Adrenal gland (tissue), 5 donors: Measurements from ENCODE around the gene SH3PXD2B.

ENCODE experiments used
- POLR2A ChIP-seq, 2 donors: fragments of 450-650 bp; IDR thresholded peaks; one replicate each; pipeline ENCODE4 v1.6.1; 2017; ENCODE audit warnings: antibody characterized with exemption in 2 of 2, mild to moderate bottlenecking in 2 of 2, moderate library complexity in 1 of 2
- TF ChIP-seq, protein P1 (sequence below), 6 experiments: fragments of 450-650 bp in 4 of 6; fragments of 200-600 bp in 2 of 6; sonication (generic) in 1 of 6; IDR thresholded peaks; 1 replicate in 5 of 6; 2 replicates in 1 of 6; pipeline versions ENCODE4 v1.5.1 to v1.8.0; 2016 to 2021; ENCODE audit warnings: antibody characterized with exemption in 6 of 6, mild to moderate bottlenecking in 2 of 6, moderate library complexity in 1 of 6
- donor health status: DM: no; HTN: no; CAD: no.

DNA sequence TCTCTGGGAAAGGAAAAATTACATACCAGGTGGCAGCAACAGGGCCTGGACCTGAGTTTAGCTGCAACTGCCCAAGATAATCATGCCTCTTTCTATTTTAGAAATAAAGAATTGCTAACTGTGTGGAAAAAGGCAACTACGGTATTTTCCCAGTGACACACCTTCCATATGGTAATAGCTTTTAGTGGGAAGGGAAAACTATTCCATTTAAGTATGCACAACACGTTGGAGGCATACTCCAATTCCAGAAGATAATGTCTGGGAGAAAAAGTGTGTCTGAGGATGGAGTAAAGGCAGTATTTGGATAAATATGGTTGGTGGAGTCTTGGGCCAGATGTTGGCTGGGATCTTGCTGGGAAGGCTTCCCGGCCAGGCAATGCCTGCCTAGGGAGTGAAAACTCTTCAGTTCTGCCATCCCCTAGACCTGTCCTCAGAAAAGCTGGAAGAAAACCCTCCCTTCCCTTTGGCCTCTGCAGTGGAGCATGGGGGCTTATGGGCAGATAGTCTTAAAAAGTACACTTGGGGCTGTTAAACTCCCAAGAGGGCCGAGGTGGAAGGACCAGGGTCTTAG is 40.6 kb downstream of the SH3PXD2B start:
- TF ChIP-seq, protein P1, sequence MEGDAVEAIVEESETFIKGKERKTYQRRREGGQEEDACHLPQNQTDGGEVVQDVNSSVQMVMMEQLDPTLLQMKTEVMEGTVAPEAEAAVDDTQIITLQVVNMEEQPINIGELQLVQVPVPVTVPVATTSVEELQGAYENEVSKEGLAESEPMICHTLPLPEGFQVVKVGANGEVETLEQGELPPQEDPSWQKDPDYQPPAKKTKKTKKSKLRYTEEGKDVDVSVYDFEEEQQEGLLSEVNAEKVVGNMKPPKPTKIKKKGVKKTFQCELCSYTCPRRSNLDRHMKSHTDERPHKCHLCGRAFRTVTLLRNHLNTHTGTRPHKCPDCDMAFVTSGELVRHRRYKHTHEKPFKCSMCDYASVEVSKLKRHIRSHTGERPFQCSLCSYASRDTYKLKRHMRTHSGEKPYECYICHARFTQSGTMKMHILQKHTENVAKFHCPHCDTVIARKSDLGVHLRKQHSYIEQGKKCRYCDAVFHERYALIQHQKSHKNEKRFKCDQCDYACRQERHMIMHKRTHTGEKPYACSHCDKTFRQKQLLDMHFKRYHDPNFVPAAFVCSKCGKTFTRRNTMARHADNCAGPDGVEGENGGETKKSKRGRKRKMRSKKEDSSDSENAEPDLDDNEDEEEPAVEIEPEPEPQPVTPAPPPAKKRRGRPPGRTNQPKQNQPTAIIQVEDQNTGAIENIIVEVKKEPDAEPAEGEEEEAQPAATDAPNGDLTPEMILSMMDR (IDR thresholded peaks at IDR 0.05) = no peak
- no peak for TF ChIP-seq POLR2A (IDR thresholded peaks at IDR 0.05)
